ENCODE results near the gene PAXX.

Gene PAXX

DNA sequence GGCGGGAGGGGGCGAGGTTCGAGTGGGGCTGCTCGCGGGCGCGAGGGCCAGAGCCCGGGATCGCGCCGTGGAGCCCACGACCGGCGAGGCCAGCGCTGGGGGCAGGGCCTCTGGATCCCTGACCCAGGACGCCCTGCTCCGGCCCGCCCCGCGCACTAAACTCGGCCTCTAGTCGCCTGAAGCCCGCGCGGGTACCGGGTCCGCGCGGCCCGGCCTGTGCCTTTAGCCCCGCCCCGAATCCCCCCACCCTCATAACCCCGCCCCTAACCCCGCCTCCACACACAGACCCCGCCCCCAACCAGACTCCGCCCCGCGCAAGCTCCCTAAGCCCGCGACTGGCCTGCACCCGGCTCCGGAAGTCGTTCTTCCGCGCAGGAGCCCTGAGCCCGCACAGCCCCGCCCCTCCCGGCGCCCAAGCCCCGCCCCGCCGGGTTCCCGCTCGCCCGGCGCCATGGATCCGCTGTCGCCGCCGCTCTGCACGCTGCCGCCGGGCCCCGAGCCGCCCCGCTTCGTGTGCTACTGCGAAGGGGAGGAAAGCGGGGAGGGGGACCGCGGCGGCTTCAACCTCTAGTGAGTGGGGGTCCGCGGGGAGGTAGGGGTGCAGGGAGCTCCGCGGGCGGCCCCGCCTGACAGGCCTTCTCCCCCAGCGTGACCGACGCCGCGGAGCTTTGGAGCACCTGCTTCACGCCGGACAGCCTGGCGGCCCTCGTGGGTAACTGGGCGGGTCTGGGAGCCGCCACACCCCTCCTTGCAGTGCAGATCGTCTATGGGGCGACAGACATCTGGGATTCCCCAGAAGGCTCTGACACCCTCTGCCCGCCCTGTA lies at the start of gene PAXX:
Gene PAXX, plus strand, starts transcription at position 430 of the 826 bp plus-strand sequence. Its CDS starts 22 bp downstream, at position 452.
- Mint-ChIP-seq H3K27me3 (ENCODE audit: low read depth) (peaks cover 8% of the 10 kb centered on the region), H3K4me1 (peaks cover 4% of the 10 kb centered on the region), H3K27ac (peak within 1 kb of the TSS in 2 of 3 experiments; percentile 50 to 56), H3K36me3 (ENCODE audit: low read depth) (no peaks in the 10 kb centered on the region), H3K4me3 (peak within 1 kb of the TSS; percentile 84 to 87 (median 87)), H3K9me3 (no peaks in the 10 kb centered on the region)
- TF ChIP-seq, protein P1, sequence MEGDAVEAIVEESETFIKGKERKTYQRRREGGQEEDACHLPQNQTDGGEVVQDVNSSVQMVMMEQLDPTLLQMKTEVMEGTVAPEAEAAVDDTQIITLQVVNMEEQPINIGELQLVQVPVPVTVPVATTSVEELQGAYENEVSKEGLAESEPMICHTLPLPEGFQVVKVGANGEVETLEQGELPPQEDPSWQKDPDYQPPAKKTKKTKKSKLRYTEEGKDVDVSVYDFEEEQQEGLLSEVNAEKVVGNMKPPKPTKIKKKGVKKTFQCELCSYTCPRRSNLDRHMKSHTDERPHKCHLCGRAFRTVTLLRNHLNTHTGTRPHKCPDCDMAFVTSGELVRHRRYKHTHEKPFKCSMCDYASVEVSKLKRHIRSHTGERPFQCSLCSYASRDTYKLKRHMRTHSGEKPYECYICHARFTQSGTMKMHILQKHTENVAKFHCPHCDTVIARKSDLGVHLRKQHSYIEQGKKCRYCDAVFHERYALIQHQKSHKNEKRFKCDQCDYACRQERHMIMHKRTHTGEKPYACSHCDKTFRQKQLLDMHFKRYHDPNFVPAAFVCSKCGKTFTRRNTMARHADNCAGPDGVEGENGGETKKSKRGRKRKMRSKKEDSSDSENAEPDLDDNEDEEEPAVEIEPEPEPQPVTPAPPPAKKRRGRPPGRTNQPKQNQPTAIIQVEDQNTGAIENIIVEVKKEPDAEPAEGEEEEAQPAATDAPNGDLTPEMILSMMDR (IDR thresholded peaks at IDR 0.05; ENCODE audit: unreplicated experiment in 3 of 3), result no peak

- Mint-ChIP-seq H3K9me3 (no peaks in the 10 kb centered on the region), H3K36me3 (ENCODE audit: low read depth) (peaks cover 18% of the 10 kb centered on the region), H3K4me3 (peak overlapping the region; percentile 69 to 72 (median 70)), H3K27me3 (ENCODE audit: low read depth) (no peaks in the 10 kb centered on the region), H3K27ac (no peak overlapping the region), H3K4me1 (peaks cover 5% of the 10 kb centered on the region)
- TF ChIP-seq, protein P1 (IDR thresholded peaks at IDR 0.05; ENCODE audit: unreplicated experiment in 3 of 3), result no peak
Measured at GRCh38 chr9:136942881-136943230, 49.4 kb upstream of the PAXX start.

GRCh38 chr9:136943291-136944211 lies 48.7 kb upstream of the PAXX start:
- Mint-ChIP-seq H3K27ac (no peak overlapping the region), H3K4me1 (peaks cover 9% of the 10 kb centered on the region), H3K27me3 (ENCODE audit: low read depth) (peaks cover 4% of the 10 kb centered on the region), H3K9me3 (no peaks in the 10 kb centered on the region), H3K4me3 (peak overlapping the region; percentile 77 to 83 (median 81)), H3K36me3 (ENCODE audit: low read depth) (peaks cover 15% of the 10 kb centered on the region)
- TF ChIP-seq, protein P1 (IDR thresholded peaks at IDR 0.05; ENCODE audit: unreplicated experiment in 3 of 3), result no peak

DNA sequence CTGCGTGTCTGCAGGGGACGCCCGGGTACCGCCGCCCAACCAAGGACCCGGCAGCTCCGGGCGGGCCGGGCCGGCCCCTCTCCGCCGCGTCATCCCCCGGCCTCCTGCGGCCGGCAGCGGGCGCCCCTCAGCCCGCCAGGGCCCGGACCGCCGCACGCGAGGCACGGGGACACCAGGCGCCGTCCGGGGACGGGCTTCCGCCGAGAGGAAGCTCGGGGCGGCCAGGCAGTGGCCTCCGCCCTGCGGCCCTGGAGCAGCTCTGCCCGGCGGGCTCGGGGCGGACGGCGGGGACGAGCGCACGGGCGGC lies 48.1 kb upstream of the PAXX start:
- H3K27me3 Mint-ChIP-seq (ENCODE audit: low read depth), result peaks cover 4% of the 10 kb centered on the region
- H3K36me3 Mint-ChIP-seq (ENCODE audit: low read depth), result peaks cover 9% of the 10 kb centered on the region
- peak overlapping the region; percentile 77 to 83 (median 81) for H3K4me3 Mint-ChIP-seq
- H3K4me1 Mint-ChIP-seq, result peaks cover 9% of the 10 kb centered on the region
- no peaks in the 10 kb centered on the region for H3K9me3 Mint-ChIP-seq
- no peak overlapping the region for H3K27ac Mint-ChIP-seq
- TF ChIP-seq, protein P1 (IDR thresholded peaks at IDR 0.05; ENCODE audit: unreplicated experiment in 3 of 3), result no peak

DNA sequence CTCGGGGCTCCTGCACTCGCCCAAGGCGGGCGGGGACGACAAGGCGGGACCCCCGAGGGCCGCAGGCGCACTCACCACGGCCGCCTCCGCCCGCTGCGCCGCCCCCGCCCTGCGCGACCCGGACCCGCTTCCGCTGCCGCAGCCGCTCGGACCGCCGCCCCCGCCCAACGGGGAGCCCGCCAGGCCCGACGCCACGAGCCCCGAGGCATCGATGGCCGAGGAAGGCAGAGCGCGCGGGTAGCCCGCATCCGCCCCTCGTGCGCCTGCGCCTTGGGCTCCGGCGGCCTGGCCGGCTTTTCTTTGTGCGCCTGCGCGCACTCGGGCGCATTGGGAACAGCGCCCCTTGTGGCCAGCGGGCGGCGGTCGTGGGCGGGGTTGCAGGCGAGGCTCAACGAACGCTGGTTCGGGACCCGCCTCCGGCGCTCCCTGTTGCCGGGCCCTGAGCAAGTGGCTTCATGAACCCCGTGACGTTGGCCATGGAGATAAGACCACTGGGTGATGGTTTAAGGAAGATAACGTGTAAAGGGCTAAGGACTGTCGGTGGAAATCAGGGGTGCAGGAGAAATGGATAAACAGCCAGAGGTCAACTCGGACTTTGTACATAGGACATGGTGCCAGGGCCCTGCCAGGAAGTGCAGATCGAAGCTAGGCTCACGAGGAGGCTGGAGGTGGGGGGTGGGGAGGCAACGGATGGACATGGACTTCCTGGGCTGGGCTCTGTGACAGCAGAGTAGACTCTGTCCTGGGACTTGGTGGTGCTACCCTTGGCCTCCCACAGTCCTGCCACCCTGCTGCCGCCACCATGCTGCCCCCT lies 47.5 kb upstream of the PAXX start, which contains the start of the genes C8G and FBXW5:
Gene C8G, plus strand, starts transcription at position 725 of the 814 bp plus-strand sequence. Its CDS starts 78 bp downstream, at position 803.
Gene FBXW5, minus strand, starts transcription at position 220 of the 814 bp plus-strand sequence. CDS start 655 bp downstream, outside the sequence.
- TF ChIP-seq, protein P1 (IDR thresholded peaks at IDR 0.05; ENCODE audit: unreplicated experiment in 3 of 3), result peak; percentile 97 to 99 (median 98)
- H3K9me3 Mint-ChIP-seq, result no peaks in the 10 kb centered on the region
- H3K4me3 Mint-ChIP-seq, result peak within 1 kb of the TSS; percentile 77 to 83 (median 81)
- H3K27ac Mint-ChIP-seq, result peak within 1 kb of the TSS in 1 of 3 experiments; percentile 65
- H3K4me1 Mint-ChIP-seq, result peaks cover 9% of the 10 kb centered on the region
- H3K27me3 Mint-ChIP-seq (ENCODE audit: low read depth), result peaks cover 4% of the 10 kb centered on the region
- peaks cover 4% of the 10 kb centered on the region for H3K36me3 Mint-ChIP-seq (ENCODE audit: low read depth)
